GM18505 (cell line): Measurements from ENCODE around the gene CLINT1.
"Not testable (repeated sequence)": the region's sequence is repeated elsewhere in the genome, so short reads cannot be mapped to it uniquely, and the experiment has no call there.

Source experiments
- ATAC-seq: cut with Tn5 transposase; IDR thresholded peaks from one replicate; pipeline ENCODE4 v1.9.1; 2021; ENCODE audit not compliant: unreplicated experiment
- POLR2A ChIP-seq: IDR thresholded peaks from 4 replicates; pipeline ENCODE4 v1.6.1; 2011; ENCODE audit warnings: borderline replicate concordance; ENCODE audit not compliant: insufficient read depth, insufficient read length; ENCODE audit errors: extremely low read depth

The CLINT1 gene

DNA sequence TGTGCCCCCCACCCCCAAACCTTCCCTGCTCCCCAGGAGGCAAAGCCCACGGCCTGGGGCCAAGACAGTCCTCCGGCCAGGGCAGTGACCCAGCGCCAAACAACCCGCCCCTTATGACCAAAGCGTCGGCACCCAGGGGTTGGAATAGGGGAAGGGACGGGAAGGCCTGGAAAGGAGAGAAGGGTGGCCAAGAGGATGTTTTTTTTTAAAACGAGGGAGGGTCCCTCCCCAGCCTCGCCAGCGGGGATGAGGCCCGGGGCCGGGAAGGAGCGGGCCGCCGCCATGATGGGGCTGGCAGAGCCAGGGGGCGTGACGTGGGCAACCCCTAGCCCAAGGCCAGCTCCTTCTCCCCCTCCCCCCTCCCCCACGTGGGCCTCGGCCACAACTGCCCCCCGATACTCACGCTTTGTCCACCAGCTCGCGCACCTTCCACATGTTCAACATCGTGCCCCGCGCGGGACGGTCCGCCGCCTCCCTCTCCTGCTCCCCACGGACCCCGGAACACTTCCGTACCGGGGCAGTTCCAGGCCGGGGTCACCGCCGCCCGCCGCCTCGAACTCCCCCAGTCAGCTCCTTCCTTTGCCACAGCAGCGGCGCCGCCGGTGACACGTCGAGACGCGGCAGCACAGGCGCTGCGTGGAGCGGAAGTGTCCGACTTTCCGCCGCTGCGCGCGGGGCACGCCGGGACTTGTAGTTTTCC lies at the start of gene CLINT1:
TSS of gene CLINT1 (minus strand) at position 619 of the 700 bp plus-strand sequence. CDS start at position 444, 175 bp downstream.
- peak; percentile 55 for ATAC-seq
- TF ChIP-seq POLR2A: peak; percentile 68

- ATAC-seq: no peak
- TF ChIP-seq POLR2A: no peak
These were observed 49.5 kb upstream of the CLINT1 start for GRCh38 chr5:157908459-157908858.

DNA sequence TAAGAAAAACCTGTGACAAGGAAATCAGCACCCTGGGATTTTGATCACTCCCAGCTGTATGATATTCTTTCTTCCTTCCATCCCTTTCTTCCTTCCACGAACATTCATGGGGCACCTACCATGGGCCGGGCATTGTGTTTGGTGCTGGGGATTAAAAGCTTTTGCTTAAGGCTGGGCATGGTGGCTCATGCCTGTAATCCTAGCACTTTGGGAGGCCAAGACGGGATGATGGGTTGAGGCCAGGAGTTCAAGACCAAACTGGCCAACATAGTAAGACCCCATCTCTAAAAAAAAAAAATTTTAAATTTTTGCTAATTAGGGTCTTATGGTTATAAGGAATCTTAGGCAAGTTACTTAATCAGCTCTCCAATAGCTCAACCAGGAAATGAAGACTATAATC lies 48.5 kb upstream of the CLINT1 start:
- TF ChIP-seq POLR2A: no peak
- ATAC-seq: no peak

- no peak for ATAC-seq
- no peak for TF ChIP-seq POLR2A
These were observed 44.1 kb upstream of the CLINT1 start for GRCh38 chr5:157903117-157903450.

DNA sequence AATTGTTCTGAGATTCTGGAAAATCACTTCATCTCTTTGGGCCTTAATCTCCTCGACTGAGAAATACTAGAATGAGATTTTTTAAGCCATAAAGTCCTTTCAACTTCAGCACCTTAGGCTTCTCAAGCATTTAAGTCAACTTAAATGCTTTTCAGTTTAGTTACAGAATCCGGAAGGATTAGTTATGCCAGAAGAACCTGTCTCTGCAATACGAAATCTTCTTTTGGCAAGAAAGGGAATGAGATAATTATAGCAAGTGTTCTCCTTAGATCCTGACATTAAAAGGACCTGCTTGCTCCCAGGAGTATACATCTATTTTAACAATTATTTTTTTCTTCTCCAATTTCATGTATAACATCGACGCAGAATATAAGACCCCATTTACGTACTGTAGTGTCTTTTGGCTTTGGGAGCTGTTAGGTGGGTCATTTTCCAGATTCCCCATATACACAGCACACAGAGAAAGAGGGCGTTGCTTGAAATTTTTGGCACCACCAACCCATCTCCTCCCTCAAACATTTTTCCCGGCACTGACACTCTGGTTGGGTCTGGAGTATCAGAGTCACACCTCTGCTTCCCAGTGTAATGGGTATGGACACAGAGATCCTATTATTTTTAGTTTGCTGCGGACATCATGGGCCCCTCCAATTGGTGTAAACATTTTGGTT lies 43.6 kb upstream of the CLINT1 start:
- ATAC-seq: no peak
- TF ChIP-seq POLR2A: no peak

DNA sequence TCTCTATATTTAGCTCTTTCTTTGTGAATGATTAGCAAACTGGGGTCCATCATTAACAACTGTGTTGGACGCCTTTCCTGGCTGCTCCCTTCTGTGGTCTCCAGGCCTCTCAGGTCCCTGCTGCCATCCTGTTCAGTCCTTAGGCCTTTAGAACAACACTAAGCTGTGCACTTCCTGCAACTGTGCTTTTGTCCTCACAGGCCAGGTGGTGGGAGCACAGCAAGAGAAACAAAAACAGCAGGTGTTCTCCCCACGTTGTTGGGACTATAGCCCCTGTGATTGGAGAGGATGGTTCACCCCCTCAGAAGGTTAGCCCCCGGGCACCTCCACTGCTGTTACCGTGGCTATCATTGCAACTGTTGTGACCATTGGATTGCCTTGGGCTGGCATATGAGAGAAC lies 41.7 kb upstream of the CLINT1 start:
- ATAC-seq: no peak
- TF ChIP-seq POLR2A: no peak

DNA sequence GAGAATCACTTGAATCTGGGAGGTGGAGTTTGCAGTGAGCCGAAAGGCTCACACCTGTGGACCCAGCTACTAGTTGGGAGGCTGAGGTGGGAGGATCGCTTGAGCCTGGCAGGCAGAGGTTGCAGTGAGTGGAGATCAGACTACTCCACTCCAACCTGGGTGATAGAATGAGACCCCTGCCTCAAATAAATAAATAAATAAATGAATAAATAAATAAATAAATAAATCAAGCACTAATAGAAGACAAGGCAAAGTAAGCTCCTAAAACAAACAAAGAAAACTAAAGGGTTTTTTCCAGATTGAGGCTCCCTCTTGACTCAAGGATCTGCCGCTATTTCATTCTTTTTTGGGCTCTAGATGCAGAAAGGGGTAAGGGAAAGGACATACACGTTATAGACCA lies 34.7 kb upstream of the CLINT1 start:
- no peak for TF ChIP-seq POLR2A
- ATAC-seq: no peak

DNA sequence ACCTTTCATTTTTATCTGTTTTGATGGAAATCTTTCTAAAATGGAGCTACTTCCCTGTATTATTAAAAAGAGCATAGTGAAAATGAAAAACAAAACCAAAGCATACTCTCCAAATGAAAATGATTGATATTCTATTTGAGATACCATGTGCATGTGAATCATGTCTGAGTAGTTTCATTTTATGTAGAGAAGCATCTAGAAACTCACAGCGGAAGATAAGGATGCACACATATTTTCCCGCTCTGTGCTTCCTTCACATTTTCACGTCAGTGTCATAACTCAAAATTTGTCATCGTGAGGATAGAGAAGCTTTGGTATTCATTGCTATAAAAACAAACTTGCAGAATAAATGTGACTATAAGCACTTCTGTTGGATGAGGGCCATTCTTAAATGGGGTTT lies 34.0 kb upstream of the CLINT1 start:
- no peak for ATAC-seq
- no peak for TF ChIP-seq POLR2A

GRCh38 chr5:157890836-157891597 lies 32.1 kb upstream of the CLINT1 start:
- ATAC-seq: no peak
- no peak for TF ChIP-seq POLR2A

DNA sequence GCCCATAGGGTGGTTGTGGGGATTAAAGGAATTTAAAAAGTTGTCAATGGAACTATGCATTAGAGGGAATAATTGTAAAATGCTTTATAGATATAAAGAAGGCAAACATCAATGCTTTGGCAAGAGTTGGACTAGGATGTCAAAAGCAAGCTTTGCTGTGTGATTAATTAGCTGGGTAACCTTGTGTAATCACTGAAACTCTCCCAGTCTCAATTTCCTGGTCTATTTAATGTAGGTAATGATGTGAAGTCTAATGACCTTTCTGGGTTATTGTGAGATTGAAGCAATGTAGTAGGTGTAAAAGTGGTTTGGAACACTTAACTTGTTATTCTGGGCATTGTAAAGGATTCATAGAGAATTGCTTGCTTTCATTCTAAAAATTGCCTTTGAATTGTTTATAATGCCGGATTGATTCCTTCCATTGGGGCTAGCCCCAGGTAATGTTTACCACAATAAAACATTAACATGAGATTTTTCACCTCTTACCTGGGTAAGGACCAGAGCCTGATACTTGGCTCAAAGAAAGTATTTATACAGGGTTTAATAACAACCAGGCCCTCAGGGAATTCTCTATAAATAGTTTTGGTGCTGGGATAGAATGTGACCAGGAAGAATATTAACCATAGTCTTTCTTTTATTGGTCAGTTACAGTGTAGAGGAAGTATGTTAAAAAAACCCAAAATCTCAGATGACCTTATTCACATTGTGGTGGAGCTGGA lies 30.0 kb upstream of the CLINT1 start:
- TF ChIP-seq POLR2A: no peak
- no peak for ATAC-seq

DNA sequence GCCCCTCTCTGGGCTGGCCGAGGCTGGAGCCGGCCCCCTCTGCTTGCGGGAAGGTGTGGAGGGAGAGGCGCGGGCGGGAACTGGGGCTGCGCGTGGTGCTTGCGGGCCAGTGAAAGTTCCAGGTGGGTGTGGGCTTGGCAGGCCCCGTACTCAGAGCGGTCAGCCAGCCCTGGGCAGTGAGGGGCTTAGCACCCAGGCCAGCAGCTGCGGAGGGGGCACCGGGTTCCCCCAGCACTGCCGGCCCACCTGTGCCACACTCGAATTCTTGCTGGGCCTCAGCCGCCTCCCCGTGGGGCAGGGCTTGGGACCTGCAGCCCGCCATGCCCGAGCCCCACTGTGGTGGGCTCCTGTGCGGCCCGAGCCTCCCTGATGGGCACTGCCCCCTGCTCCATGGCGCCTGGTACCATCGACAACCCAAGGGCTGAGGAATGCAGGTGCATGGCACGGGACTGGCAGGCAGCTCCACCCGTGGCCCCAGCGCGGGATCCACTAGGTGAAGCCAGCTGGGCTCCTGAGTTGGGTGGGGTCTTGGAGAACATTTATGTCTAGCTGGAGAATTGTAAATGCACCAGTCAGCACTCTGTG lies 27.9 kb upstream of the CLINT1 start:
- no peak for ATAC-seq
- no peak for TF ChIP-seq POLR2A

- ATAC-seq: not testable (repeated sequence)
These were observed 26.1 kb upstream of the CLINT1 start for GRCh38 chr5:157885051-157885450.

DNA sequence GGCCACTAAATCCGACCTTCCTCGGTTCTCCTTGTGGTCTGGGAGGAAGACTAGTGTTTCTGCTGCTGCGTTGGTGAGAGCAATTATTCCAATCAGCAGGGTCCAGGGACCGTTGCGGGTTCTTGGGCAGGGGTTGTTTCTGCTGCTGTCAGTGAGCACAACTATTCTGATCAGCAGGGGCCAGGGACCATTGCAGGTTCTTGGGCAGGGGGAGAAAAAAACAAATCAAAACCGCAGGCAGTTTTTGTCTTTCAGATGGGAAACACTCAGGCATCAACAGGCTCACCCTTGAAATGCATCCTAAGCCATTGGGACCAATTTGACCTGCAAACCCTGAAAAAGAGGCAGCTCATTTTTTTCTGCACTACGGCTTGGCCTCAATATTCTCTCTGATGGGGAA lies 22.6 kb upstream of the CLINT1 start:
- not testable (repeated sequence) for ATAC-seq
